Left ventricle myocardium inferior (tissue), 1 donor: Measurements from ENCODE around the gene IQCE. TPM values are rescaled to one million over a fixed set of nuclear protein-coding genes. Genes with fewer than 3 reads are reported as not detected.

Source experiments
- DNase-seq: peaks from one replicate; pipeline ENCODE4 v3.0.0-alpha.2; 2020
- H3K27ac ChIP-seq: fragments of 200-600 bp; replicated peaks from 2 replicates; pipeline ENCODE4 v1.8.0; 2021
- H3K27me3 ChIP-seq: fragments of 200-600 bp; 2 replicates; pipeline ENCODE4 v1.8.0; 2021; ENCODE audit warnings: low read depth
- H3K36me3 ChIP-seq: fragments of 200-600 bp; 2 replicates; pipeline ENCODE4 v1.8.0; 2021
- H3K4me1 ChIP-seq: fragments of 200-600 bp; 2 replicates; pipeline ENCODE4 v1.8.0; 2021
- H3K4me3 ChIP-seq: fragments of 200-600 bp; 2 replicates; pipeline ENCODE4 v1.8.0; 2021; ENCODE audit warnings: mild to moderate bottlenecking, moderate library complexity
- H3K9me3 ChIP-seq: fragments of 200-600 bp; replicated peaks from 2 replicates; pipeline ENCODE4 v1.8.0; 2021
- CTCF ChIP-seq: fragments of 200-600 bp; IDR thresholded peaks from 2 replicates; pipeline ENCODE4 v1.8.0; 2021; ENCODE audit warnings: antibody characterized with exemption, mild to moderate bottlenecking, borderline replicate concordance
- intact Hi-C: fragments of 100-400 bp; cut with micrococcal nuclease; formaldehyde crosslinking; loops from one replicate; pipeline ENCODE4 v1.11.0; 2022
- total RNA-seq: library from RNA; stranded (reverse); fragmentation: NEBNext Ultra II Directional; extraction: Animal tissue kit (Norgen Biotek cat#: 25700); gene quantifications from one replicate; pipeline ENCODE4 v1.2.1, GENCODE V29; 2021
- donor health status: DM: no; HTN: yes; CAD: no; lungs with severe emphysema.

IQCE gene
- total RNA-seq, 1 donor from 2014 or later, result 11.5 TPM

GRCh38 chr7:2640846-2641316 is 82.1 kb downstream of the IQCE start:
- Histone ChIP-seq H3K4me1 (peaks cover 92% of the 10 kb centered on the region), H3K4me3 (peak overlapping the region; percentile 55), H3K9me3 (no peaks in the 10 kb centered on the region), H3K36me3 (no peaks in the 10 kb centered on the region), H3K27ac (peak overlapping the region; percentile 81), H3K27me3 (no peaks in the 10 kb centered on the region)
- no peak for DNase-seq
- intact Hi-C loops, result no loop called here
- no peak for TF ChIP-seq CTCF

GRCh38 chr7:2641406-2642393 is 82.9 kb downstream of the IQCE start:
- H3K36me3 ChIP-seq, result peaks cover under 1% of the 10 kb centered on the region
- H3K9me3 ChIP-seq, result no peaks in the 10 kb centered on the region
- peak overlapping the region; percentile 55 for H3K4me3 ChIP-seq
- intact Hi-C loops, result no loop called here
- no peaks in the 10 kb centered on the region for H3K27me3 ChIP-seq
- peak; percentile 92 for DNase-seq
- peaks cover 84% of the 10 kb centered on the region for H3K4me1 ChIP-seq
- H3K27ac ChIP-seq, result peak overlapping the region; percentile 81
- TF ChIP-seq CTCF, result no peak

DNA sequence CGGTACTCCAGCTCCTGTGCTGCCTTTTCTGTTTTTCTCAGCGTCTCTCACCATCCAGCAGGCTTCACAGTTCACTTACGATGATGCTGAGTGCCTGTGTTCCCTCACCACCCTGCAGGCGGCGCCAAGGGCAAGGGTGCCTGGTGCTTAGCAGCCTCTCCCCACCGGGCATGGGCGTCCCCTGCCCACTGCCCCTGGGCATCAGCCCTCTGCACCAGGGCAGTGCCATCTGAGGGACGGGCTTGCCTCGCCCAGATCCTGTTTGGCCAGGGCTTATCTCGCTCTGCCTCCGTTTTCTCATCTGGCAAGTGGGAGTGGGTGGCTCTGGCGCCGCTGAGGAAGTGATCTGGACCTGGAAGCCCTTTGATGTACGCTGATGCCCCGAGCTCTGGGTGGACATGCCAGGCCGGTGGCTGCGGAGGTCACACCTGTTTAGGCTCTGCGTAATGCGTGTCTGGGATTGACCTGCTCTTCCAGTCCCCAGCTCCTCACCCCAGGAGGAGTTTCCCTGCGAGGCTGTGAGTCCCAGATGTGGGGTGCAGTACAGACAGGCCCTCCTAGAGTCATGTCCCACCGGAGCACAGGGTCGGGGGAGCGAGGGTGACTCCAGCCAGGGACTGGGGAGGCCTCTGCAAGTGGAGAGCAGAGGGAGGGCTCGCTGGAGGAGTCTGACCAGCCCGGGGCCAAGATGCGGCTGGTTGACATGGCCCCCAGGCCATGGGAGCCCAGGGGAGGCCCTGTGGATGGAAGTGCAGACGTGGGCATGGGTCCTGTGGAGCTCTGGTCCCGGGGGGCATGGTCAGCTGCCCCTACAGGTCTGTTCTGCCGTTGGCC is 84.8 kb downstream of the IQCE start:
- Histone ChIP-seq H3K36me3 (peaks cover 18% of the 10 kb centered on the region), H3K27ac (peak overlapping the region; percentile 62), H3K27me3 (no peaks in the 10 kb centered on the region), H3K9me3 (no peaks in the 10 kb centered on the region), H3K4me1 (peaks cover 65% of the 10 kb centered on the region), H3K4me3 (no peak overlapping the region)
- no peak for DNase-seq
- TF ChIP-seq CTCF, result no peak
- intact Hi-C loops, result no loop called here

- H3K9me3 ChIP-seq, result no peaks in the 10 kb centered on the region
- H3K4me1 ChIP-seq, result peaks cover 59% of the 10 kb centered on the region
- TF ChIP-seq CTCF, result no peak
- H3K27ac ChIP-seq, result peak overlapping the region; percentile 62
- no peaks in the 10 kb centered on the region for H3K27me3 ChIP-seq
- H3K4me3 ChIP-seq, result no peak overlapping the region
- peaks cover 20% of the 10 kb centered on the region for H3K36me3 ChIP-seq
- no peak for DNase-seq
- intact Hi-C loops, result no loop called here
Observed at GRCh38 chr7:2644220-2644561, 85.4 kb downstream of the IQCE start.

DNA sequence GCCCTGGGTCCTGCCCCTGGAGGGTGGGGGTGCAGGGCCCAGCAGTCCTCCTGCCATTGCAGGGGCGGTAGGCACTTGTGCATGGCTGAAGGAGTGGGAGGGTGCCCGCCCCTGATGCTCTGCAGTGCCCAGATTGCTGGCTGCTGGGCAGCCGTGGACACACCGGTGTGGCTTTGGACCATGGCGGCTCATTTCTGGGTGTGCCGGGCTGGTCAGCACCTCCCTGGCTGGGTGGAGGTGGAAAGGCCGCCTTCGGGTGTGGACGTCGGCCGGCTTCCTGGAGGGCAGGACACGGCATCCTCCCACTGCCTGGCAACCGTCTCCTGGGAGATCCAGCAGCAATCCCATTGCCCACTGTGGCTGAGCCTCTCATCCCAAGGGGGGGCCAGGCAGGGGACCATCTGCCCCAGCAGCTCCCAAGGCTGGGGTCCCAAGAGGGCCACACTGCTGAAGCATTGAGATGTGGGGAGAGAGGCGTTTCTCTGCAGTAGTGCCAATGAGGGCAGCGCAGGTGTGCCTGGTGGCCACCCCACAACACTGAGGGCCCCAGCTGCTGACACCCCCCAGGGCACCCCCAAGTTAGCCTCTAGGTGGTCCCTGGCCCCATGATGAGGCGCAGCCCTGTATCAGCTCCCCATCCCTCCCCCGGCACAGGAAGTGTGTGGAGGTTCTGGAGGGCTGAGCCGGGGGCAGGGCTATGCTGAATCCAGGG is 85.9 kb downstream of the IQCE start:
- H3K4me1 ChIP-seq, result peaks cover 54% of the 10 kb centered on the region
- peaks cover 26% of the 10 kb centered on the region for H3K36me3 ChIP-seq
- no peak overlapping the region for H3K4me3 ChIP-seq
- no peak for TF ChIP-seq CTCF
- no peaks in the 10 kb centered on the region for H3K27me3 ChIP-seq
- no peaks in the 10 kb centered on the region for H3K9me3 ChIP-seq
- intact Hi-C loops, result no loop called here
- DNase-seq, result no peak
- H3K27ac ChIP-seq, result peak overlapping the region; percentile 62
